ENCODE results near the gene BSND. TPM values are rescaled to one million over a fixed set of nuclear protein-coding genes. Genes with fewer than 3 reads are reported as not detected.
"Not testable (repeated sequence)": the region's sequence is repeated elsewhere in the genome, so short reads cannot be mapped to it uniquely, and the experiment has no call there.

BSND gene
- not detected in 2 replicates for total RNA-seq (2014; rRNA removed; shearing (Covaris generic))
- polyA plus RNA-seq (2015; cell fraction: cytosol; rRNA removed): 0.01 TPM in 1 of 2 replicates, not detected in the other
- polyA plus RNA-seq (2015; cell fraction: nucleus; rRNA removed): not detected in 2 replicates

DNA sequence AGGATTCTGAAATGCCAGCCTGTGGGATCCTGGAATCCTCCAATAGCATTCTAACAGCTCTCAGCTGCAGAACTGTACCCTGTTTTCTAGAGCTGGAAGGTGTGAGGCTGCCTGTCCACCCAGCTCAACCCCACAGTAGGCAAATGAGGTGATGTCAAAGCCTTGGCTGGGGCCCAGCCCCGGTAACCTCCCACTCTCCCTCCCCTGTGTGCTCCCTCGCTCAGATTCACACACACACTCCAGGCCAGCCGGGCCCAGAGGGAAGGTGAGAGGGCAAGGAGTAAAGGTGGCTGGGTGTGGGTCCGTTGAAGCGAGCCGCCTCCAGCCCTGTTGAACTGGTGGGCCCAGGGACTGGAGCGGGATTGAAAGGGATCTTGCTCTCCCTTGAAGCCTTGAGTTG is at the start of gene BSND:
Gene BSND, plus strand, starts transcription at position 257 of the 400 bp plus-strand sequence. CDS start 254 bp downstream, outside the sequence.
- no peak for DNase-seq (ENCODE audit: low read depth)

DNA sequence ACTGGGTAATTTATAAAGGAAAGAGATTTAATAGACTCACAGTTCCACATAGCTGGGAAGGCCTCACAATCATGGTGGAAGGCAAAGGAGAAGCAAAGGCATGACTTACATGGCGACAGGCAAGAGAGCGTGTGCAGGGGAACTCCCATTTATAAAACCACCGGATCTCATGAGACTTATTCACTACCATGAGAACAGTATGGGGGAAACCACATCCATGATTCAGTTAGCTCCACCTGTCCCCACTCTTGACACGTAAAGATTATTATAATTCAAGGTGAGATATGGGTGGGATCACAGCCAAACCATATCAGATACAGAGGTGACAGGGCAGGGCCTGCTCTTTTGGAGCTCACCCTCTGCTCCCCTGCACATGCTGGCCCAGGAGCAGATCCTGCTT is 49.7 kb upstream of the BSND start:
- no peak for DNase-seq (ENCODE audit: low read depth)

DNA sequence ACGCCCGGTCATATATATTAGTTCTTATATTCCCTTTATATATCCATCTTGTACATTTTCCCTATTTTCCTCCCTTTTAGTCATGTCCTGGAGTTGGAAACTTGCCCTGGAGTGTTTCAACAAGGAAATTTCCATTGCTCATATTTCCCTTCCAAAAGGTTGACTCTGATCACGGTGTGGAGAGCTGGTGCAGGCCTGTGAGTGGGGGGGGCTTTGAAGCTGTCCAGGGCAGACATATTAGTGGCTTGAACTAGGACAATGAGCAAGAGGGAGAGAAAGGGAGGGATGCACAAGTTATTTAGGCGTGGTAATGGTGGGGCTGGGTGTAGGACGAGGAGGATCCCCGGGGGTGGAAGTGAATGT is 48.7 kb upstream of the BSND start:
- peak; percentile 30 for DNase-seq (ENCODE audit: low read depth)

DNA sequence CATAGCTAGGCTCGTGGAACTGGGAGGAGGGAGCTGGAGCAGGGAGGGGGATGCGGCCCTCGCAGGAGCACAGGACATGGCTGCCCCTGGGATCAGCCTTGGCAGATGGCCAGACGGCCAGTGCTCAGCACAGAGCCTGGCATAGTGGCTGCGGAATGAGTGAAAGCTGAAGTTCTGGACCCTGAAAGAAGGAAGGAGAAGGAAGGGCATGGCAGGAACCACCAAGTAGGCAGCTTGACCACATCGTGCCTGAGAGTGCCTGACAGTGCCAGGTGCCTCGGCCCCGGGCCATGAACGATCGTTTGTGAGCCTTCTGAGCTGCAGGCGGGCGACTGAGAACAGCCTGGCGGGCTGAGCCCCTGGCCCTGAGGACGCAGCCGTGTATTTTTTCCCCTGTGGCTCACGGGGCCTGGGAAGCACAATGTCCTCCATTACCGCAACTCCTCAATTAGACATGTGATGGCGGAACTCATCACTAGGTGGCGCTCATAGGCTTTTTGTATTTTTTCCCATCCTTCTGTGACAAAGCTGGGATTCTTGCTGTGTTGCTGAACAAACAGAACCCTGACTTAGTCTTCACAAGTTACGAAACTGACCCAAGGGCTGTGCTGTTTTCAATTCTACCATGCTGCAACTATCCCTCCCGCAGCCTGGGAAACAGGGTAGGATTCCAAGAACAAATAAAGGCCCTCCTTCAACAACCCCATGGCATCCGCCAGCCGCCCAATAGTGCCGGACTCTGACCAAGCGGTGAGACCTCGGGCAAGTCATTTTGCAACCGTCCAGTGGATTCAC is 48.2 kb upstream of the BSND start:
- DNase-seq (ENCODE audit: low read depth): peak; percentile 81

DNA sequence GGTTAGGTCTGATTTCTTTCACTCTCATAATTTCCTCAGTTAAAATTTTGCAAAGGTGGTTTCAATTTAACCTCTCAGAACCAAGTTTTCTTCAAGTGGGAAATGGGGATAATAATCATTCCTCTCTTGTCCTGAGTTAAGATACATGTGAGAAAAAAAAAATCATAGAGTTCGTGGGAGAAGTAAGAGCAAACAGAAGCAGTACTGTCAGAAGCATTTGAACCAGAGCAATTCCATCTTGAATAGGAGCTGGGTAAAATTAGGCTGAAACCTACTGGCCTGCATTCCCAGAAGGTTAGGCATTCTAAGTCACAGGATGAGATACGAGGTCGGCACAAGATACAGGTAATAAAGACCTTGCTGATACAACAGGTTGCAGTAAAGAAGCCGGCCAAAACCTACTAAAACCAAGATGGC is 46.9 kb upstream of the BSND start:
- no peak for DNase-seq (ENCODE audit: low read depth)

DNA sequence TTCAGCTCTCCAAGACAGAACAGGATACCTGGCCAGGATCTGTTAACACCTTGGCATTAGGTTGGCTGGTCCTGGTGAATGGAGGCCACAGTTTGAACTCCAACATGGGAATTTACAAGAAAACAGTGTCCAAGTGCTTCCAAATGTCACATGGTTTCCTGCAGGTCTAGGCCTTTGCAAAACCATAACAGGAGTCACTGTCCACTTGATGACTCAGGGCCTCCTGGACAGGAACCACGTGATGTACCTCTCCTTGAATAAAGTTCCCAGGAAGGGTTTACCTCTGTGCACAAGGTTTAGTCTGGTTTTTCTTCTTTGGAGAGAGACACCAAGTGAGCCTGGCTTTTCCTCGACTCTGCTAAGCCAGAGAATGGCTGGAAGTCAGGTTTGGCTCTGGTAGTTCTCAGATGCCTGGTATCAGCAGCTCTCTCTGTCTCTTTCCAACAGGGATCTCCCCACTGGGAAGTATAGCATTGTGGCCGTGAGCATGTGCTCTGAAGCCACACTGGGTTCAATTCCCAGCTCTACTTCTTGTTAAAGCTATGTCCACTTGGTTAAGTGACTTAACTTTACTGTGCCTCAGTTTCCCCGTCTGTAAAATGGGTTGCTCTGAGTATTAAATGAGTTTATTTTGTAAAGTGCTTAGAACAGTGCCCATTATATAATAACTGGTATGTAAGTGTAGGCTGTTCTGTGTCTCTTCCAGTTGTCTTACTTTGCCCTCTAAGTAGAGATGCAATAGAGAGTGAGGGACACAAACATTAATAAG is 45.6 kb upstream of the BSND start:
- peak; percentile 59 for DNase-seq (ENCODE audit: low read depth)

DNA sequence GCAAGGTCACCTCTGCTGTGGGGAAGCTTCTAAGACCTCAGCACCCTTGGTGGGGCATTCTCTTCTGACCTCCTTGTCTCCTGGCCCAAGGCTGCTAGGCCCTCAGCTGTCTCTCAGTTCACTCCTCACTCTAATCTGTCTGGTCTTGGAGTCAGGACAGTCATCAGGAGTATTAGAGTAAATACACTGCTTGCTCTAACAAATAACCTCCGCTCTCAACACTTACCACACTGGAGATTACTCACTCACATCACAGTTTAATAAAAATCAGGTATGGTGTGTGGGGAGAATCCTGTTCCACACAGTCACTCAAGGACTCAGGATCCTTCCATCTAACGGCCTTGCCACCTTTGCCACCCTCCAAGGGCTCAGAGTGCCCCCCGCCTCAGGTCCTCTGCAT is 44.9 kb upstream of the BSND start:
- no peak for DNase-seq (ENCODE audit: low read depth)

DNA sequence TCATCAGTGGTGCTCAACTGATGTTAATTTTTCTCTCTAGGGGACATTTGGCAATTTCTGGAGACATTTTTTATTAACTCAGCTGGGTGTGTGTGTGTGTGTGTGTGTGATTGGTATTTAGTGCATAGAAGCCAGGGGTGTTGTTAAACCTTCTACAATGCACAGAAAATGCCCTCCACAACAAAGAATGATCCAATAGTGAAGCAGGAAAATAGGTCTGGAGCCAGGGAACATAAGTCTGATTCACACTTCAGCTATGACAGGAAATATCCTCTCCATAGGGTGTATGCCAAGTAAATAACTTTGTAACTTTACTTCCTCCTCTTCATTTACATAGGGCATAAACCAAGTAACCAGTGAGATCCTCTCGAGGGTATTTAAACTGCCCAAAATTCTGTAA is 43.4 kb upstream of the BSND start:
- peak; percentile 89 for DNase-seq (ENCODE audit: low read depth)

DNA sequence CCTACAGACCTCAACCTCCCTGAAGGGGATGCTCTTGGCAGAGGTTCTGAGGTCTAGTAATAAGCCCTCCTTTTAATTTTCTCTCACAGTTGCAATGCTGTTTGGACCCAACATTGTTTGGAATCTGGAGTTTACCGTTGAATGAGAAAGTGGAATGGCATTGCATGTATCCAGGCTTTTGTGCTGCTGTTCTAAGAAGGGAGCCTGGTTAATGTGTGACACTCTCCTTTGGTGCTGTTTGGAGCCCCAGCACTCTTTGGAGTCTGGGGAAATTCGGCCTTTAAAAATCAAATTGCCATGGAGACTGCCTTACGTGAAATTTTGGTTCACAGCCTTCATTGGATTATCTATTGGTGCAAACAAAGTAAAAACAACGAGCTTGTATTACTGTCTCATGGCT is 42.0 kb upstream of the BSND start:
- no peak for DNase-seq (ENCODE audit: low read depth)

DNA sequence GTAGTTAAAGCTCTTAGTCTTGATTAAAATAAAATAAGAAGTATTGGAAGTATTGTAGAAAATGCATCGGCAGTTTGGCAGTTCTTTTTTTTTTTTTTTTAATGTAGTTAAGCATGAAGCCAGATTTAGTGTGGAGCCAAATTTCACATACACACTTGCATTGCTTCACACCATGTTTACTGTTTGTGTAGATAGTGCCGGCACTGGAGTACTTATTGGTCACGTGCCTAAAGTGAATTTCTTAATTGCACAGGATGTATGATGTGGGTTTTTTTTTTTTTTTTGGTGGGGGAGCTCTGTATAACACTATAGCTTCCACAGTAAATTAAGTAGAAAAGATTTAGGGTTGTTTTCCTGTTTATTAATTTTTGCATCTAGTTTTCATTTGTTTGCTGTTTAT is 39.5 kb upstream of the BSND start:
- no peak for DNase-seq (ENCODE audit: low read depth)

DNA sequence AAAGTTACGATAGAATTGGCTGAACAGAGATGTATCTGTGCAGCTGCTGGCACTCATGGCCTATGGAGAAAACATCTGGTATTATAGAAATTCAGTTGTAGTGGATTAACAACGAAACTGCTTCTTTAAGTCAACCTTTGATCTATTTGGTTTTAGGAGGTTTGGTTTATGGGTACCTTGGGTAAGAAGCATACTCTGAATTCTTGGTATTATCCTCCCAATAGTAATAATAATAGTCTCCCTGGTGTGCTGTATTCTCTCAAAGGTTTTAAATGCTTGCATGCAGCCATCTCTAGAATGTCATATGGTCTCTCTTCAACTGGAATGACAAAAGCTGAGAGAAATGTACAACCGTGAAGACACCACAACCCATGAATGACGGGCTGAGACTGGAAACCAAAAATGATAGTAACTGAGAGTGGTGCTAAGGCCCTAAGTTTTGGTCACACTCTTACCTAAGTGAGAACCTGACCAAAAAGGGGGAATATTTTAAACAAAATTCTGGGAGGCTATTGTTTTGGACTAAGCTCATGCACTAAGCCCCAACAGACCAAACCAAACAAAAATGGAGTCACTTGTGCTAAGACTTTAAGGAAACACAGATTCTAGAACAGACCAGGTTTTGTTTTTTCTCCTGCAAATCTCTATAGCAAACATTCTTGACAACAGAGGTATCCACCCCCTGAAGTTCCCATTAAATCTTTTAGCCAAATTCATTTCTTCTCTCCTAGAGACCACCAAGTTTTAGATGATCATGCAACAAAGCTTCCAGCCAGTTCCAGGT is 35.9 kb upstream of the BSND start:
- DNase-seq (ENCODE audit: low read depth): no peak

DNA sequence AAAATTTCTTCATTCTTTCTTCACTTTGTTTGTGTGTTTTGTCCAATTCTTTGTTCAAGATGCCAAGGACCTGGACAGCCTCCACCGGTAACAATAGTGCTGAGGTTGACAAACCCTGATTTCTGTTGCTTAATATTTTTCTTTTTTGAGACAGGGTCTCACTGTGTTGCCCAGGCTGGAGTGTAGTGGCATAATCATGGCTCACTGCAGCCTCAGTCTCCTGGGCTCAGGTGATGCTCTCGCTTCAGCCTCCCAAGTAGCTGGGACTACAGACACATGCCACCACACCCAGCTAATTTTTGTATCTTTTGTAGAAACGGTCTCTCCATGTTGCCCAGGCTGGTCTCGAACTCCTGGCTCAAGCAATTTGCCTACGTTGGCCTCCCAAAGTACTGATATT is 34.9 kb upstream of the BSND start:
- not testable (repeated sequence) for DNase-seq (ENCODE audit: low read depth)

DNA sequence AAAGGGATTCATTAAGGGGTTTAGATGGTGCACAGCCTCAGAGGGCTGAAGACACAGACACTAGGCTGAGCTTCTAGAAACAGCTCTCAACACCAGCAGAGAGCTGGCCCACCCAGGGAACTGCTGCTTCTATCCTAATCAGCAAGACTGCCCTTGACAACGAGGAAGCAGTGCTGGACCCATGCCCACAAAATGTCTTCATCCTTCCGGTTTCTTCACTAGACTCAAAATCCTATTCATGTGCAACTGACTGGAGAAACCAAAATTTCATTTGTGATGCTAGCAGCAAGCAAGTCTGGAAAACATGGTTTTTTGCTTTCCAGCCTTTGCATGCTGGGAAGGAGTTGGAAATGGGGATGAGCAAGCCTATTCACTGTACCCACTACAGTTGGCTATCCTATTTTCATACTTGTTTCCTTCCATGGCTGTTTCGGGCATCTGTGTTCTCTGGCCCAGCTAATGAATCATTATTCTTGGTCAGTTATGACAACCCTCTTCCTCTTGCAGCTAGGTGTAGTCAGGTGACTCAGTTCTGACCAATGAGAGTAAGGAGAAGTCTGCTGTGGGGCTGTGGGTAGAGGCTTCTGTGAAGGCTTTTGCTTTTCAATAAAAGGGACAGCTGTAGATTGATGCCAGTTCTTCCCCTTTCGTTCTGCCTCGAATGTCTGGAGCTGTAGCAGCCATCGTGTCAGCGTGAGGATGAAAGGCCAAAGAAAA is 33.0 kb upstream of the BSND start:
- DNase-seq (ENCODE audit: low read depth): peak; percentile 65

DNA sequence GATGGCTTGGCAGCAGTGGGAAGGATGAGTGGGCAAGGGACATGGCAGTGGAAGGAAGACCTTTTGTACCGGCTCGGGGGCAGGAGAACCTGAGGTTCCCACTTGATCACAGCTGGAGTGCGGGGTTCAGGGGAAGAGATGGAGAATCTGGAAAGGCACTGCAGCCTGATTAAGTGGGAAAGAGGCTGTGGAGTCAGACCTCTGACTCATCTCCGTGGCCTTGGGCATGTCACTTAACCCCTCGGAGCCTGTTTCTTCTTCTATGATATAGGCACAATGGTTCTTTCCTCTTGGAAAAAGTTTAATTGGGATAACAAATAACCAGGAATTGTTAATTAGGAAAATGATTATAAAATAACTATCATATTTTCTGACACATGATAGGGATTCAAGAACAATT is 31.4 kb upstream of the BSND start:
- peak; percentile 60 for DNase-seq (ENCODE audit: low read depth)

DNA sequence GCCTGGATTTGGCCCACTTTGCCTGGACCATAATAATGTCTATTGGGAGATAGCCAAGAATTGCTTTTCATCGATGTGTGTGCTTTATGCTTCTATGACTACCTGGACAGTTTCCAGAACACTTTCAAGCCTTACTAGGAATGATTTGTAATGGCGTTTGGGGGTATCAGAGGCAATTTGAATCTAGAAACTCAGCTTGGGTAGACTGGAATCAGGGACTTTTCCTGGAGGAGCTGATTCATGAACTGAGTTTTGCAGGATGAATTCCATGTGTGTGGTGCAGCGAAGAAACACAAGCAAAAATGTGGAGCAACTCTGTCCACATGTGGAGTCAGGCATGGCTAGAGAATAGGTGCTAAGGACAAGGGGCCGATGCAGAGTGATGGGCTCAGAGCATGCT is 30.2 kb upstream of the BSND start:
- DNase-seq (ENCODE audit: low read depth): no peak

DNA sequence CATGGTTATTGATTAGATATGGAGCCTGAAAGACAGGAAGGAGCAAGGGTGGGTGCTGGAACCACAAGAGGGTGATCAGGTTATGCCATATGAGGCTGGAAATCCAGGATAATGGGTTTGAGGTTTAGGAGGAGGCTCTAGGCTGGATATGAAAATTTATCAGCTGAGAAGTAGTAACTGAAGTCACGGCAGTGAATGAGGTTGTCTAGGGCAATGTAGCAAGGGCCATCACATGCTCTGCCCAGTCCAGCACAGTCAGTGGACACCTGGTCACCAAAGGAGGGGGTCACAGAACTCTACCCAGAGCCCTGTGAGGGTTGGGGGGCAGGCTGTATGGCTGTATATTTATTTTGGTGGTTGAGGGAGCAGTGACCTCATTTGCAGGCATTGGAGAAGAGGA is 28.9 kb upstream of the BSND start:
- DNase-seq (ENCODE audit: low read depth): no peak

DNA sequence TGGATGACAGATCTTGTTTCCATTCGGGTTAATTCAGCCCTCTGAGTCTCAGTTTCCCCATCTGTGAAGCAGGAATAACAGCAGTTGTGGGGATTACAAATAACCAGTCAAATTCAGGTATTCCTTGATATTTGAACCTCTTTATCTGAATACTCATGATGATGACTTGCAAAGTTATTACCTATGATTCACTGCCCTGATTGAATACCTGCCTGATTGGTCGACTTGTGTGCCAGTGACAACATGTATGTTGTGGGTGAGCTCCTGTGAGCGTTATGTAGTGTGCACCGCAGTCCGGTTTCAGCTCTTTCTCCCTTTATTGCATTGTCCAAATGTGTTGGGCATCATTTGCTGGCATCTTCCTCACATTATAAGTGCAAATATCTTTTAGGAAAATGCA is 27.8 kb upstream of the BSND start:
- DNase-seq (ENCODE audit: low read depth): no peak

DNA sequence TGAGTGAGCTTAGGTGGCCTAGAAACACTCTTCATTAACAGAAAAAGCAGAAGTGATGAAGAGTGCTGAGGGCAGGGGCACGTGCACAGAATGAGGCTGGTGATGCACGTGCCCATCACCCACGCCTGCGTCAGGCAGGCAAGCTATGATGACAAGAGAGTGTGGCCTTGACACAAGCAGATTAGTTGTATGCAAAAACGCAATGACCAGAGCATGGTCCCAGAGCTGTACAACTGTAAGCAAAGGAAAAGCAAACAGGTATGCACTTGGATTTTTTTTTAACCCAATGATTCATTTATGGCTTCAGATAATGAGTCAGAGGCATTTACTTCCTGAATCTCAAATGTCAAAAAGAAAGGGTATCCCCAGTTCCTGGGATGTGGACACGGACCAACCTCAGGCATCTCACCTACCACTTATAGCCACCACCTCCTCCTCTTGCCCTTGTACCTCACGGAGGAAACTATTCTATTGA is 27.4 kb upstream of the BSND start:
- DNase-seq (ENCODE audit: low read depth): peak; percentile 95

DNA sequence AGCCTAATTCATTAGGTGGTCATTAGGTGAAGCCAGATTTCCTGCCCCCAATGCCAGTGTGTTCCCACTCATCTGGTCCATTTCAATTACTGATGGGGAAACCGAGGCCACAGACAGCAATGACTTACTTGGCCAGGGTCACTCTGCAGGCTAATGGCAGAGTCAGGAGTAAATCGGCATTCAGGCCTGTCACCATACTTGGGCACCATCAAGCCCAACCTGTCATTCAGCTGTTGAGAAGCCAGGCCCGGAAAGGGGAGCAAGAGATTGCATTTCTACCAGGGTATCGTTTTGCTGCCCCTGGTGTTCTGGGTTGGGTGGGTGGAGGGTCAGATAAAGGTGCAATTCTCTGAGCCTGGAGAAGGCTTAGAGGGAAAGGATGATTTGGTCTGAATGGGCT is 26.3 kb upstream of the BSND start:
- DNase-seq (ENCODE audit: low read depth): no peak

DNA sequence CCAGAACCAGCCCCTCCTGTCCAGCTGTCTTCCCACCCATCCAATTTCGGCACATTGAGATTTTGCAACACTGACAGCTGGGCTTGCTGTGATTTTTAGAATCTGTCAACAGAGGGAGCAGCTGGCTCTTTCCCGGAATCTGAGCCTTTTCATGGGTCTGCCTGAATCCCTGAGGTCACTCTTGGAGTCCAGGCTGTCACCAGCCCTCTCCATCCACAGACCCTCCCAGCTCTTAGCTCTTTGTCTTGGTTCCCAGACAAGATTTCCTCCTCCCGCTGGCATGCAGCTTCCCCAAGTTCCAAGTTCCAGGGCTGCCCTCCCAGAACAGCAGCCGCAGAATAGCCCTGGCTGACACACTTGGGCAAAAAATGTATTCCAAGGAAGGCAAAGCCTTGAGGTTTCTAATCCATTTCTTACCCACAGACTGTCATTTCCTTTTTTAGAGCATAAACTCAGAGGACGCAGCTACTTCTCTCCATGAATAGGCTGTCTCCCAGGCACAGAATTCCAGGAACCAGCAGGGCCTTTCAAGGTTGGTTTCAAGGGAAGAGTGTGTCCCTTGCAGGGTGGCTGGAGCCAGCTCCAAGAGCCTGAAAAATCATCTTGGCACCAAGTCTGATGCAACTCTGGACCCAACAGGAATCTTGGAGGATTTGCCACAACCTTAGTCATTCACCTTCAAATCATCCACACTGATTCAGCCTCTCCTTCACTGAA is 25.4 kb upstream of the BSND start:
- peak; percentile 27 for DNase-seq (ENCODE audit: low read depth)
